GM23338 (cell line): ENCODE measurements around the gene HAL. TPM values are rescaled to one million over a fixed set of nuclear protein-coding genes. Genes with fewer than 3 reads are reported as not detected.

Source experiments
- ATAC-seq: fragments of 200-7000 bp; cut with Tn5 transposase; 3 replicates; pipeline ENCODE4 v1.9.1; 2020
- DNase-seq: peaks from one replicate; pipeline ENCODE4 v3.0.0-alpha.2; 2015; ENCODE audit warnings: low spot score
- H2AFZ ChIP-seq: fragments of 200-600 bp; sonication (generic); 2 replicates; pipeline ENCODE4 v1.8.0; 2016; ENCODE audit warnings: antibody characterized with exemption, mild to moderate bottlenecking, moderate library complexity
- H3F3A ChIP-seq: fragments of 200-600 bp; sonication (generic); replicated peaks from 2 replicates; pipeline ENCODE4 v1.8.0; 2017; ENCODE audit warnings: antibody characterized with exemption, mixed run types, low read depth
- H3K27ac ChIP-seq: fragments of 200-600 bp; sonication (generic); 2 replicates; pipeline ENCODE4 v1.6.1; 2016; ENCODE audit warnings: low read depth
- H3K27me3 ChIP-seq: fragments of 200-600 bp; sonication (generic); 2 replicates; pipeline ENCODE4 v1.8.0; 2016; ENCODE audit warnings: mild to moderate bottlenecking, mixed run types, moderate library complexity; ENCODE audit not compliant: insufficient read depth
- H3K36me3 ChIP-seq: fragments of 200-600 bp; sonication (generic); 2 replicates; pipeline ENCODE4 v1.8.0; 2016; ENCODE audit warnings: mild to moderate bottlenecking; ENCODE audit not compliant: insufficient read depth
- H3K4me1 ChIP-seq: fragments of 200-600 bp; sonication (generic); 2 replicates; pipeline ENCODE4 v1.8.0; 2016; ENCODE audit warnings: mild to moderate bottlenecking, moderate library complexity; ENCODE audit not compliant: insufficient read depth
- H3K4me2 ChIP-seq: fragments of 200-600 bp; sonication (generic); 2 replicates; pipeline ENCODE4 v1.7.1; 2017; ENCODE audit warnings: mixed run types
- H3K4me3 ChIP-seq: fragments of 200-600 bp; sonication (generic); 2 replicates; pipeline ENCODE4 v1.6.1; 2016; ENCODE audit warnings: mixed run types
- H3K79me2 ChIP-seq: fragments of 200-600 bp; sonication (generic); replicated peaks from 2 replicates; pipeline ENCODE4 v1.8.0; 2017; ENCODE audit warnings: mild to moderate bottlenecking; ENCODE audit not compliant: insufficient read depth
- H3K9me2 ChIP-seq: fragments of 200-600 bp; sonication (generic); 2 replicates; pipeline ENCODE4 v1.8.0; 2017; ENCODE audit not compliant: insufficient read depth
- H4K20me1 ChIP-seq: fragments of 200-600 bp; sonication (generic); replicated peaks from 2 replicates; pipeline ENCODE4 v1.8.0; 2017; ENCODE audit warnings: mild to moderate bottlenecking; ENCODE audit not compliant: insufficient read depth
- H3K27ac Mint-ChIP-seq: 2 replicates; pipeline ENCODE4 v1.8.0; 2020; ENCODE audit warnings: inconsistent platforms, mild to moderate bottlenecking, moderate library complexity, mixed read lengths
- H3K27me3 Mint-ChIP-seq: 3 replicates; pipeline ENCODE4 v1.8.0; 2022; ENCODE audit warnings: low read depth, mild to moderate bottlenecking, moderate library complexity, mixed read lengths, inconsistent platforms; ENCODE audit not compliant: insufficient read depth, poor library complexity
- H3K36me3 Mint-ChIP-seq: 3 replicates; pipeline ENCODE4 v1.8.0; 2021; ENCODE audit warnings: low read depth, mild to moderate bottlenecking, inconsistent platforms, moderate library complexity, mixed read lengths
- H3K4me1 Mint-ChIP-seq: 3 replicates; pipeline ENCODE4 v1.8.0; 2020; ENCODE audit warnings: mild to moderate bottlenecking, inconsistent platforms, mixed read lengths
- H3K4me3 Mint-ChIP-seq: 3 replicates; pipeline ENCODE4 v1.8.0; 2021; ENCODE audit warnings: moderate library complexity, mild to moderate bottlenecking, inconsistent platforms, mixed read lengths
- H3K9me3 Mint-ChIP-seq: 3 replicates; pipeline ENCODE4 v1.8.0; 2020; ENCODE audit warnings: moderate library complexity, mild to moderate bottlenecking, inconsistent platforms, mixed read lengths
- CTCF ChIP-seq, 2 experiments: fragments of 200-600 bp in 1 of 2; sonication (generic) in 1 of 2; conservative IDR thresholded peaks; 2 replicates each; pipeline versions ENCODE4 v1.5.1 to v1.6.1; 2016 to 2017; ENCODE audit warnings: antibody characterized with exemption in 2 of 2, low read depth in 2 of 2, mild to moderate bottlenecking in 2 of 2, moderate library complexity in 1 of 2
- ETS1 ChIP-seq: IDR thresholded peaks from 2 replicates; pipeline ENCODE4 v1.6.1; 2016; ENCODE audit warnings: antibody characterized with exemption
- EZH2 ChIP-seq: fragments of 200-600 bp; sonication (generic); IDR thresholded peaks from one replicate; pipeline ENCODE4 v1.8.0; 2017; ENCODE audit warnings: antibody characterized with exemption, mild to moderate bottlenecking, low read depth; ENCODE audit not compliant: unreplicated experiment
- JUNB ChIP-seq: IDR thresholded peaks from one replicate; pipeline ENCODE4 v1.6.1; 2016; ENCODE audit warnings: antibody characterized with exemption; ENCODE audit not compliant: unreplicated experiment
- NANOG ChIP-seq: IDR thresholded peaks from 2 replicates; pipeline ENCODE4 v1.6.1; 2016; ENCODE audit warnings: antibody characterized with exemption, borderline replicate concordance
- REST ChIP-seq: IDR thresholded peaks from one replicate; pipeline ENCODE4 v1.6.1; 2018; ENCODE audit warnings: antibody characterized with exemption; ENCODE audit not compliant: unreplicated experiment
- STAT1 ChIP-seq: IDR thresholded peaks from one replicate; pipeline ENCODE4 v1.6.1; 2016; ENCODE audit warnings: antibody characterized with exemption; ENCODE audit not compliant: unreplicated experiment
- ZNF114 ChIP-seq: fragments of 250-450 bp; sonication (Bioruptor Pico); IDR thresholded peaks from 2 replicates; pipeline ENCODE4 v1.5.0; 2020; ENCODE audit warnings: mild to moderate bottlenecking, moderate library complexity
- polyA plus RNA-seq: library from polyadenylated mRNA; unstranded; fragments of >200 nt; fragmentation: Nextera tagmentation; extraction: Ambion mirVana; gene quantifications from 2 replicates; pipeline ENCODE4 v1.2.1, GENCODE V29; 2016
- total RNA-seq: library from RNA; depleted of rRNA; stranded (reverse); fragments of >200 nt; shearing (Covaris generic); gene quantifications from 2 replicates; pipeline ENCODE4 v1.2.3, GENCODE V29; 2014

The HAL gene
- total and polyA plus RNA-seq, 2 experiments from 2014 or later: 0.17 to 0.24 TPM

- Mint-ChIP-seq H3K4me3 (no peak overlapping the region), H3K27me3 (peaks cover 2% of the 10 kb centered on the region), H3K36me3 (no peaks in the 10 kb centered on the region), H3K27ac (no peak overlapping the region), H3K9me3 (no peaks in the 10 kb centered on the region), H3K4me1 (peaks cover 5% of the 10 kb centered on the region; the same call in 2 of the 3 replicates)
- no peaks in the 10 kb centered on the region for H3K36me3 ChIP-seq
- no peaks in the 10 kb centered on the region for H3K9me2 ChIP-seq
- TF ChIP-seq NANOG: no peak
- TF ChIP-seq EZH2: no peak
- no peak for TF ChIP-seq STAT1
- TF ChIP-seq CTCF (conservative IDR thresholded peaks at IDR 0.05; ENCODE audit: low read depth in 2 of 2): no peak
- TF ChIP-seq JUNB: no peak
- TF ChIP-seq ETS1: no peak
- no peak for TF ChIP-seq ZNF114 (CRISPR knock-in tag)
- TF ChIP-seq REST: no peak
- no peaks in the 10 kb centered on the region for H3K27me3 ChIP-seq
- H4K20me1 ChIP-seq: no peaks in the 10 kb centered on the region
- H3K4me1 ChIP-seq: no peaks in the 10 kb centered on the region
- no peak overlapping the region for H3K4me2 ChIP-seq
- H3K79me2 ChIP-seq: no peaks in the 10 kb centered on the region
- no peaks in the 10 kb centered on the region for H3F3A ChIP-seq
- no peak overlapping the region for H3K27ac ChIP-seq
- no peak overlapping the region for H3K4me3 ChIP-seq
- DNase-seq (no peak), ATAC-seq (no peak)
- no peak overlapping the region for H2AFZ ChIP-seq
Observed at GRCh38 chr12:96044943-96045290, 48.8 kb upstream of the HAL start.
